HCEC 1CT (cell line): ENCODE measurements around the gene PROM2.

Experiments
- DNase-seq: peaks from one replicate; pipeline ENCODE4 v3.0.0-alpha.2; 2017

PROM2 gene

GRCh38 chr2:95287336-95287735, 13.1 kb downstream of the PROM2 start:
- DNase-seq, result no peak

GRCh38 chr2:95287806-95288205, 13.6 kb downstream of the PROM2 start:
- DNase-seq, result no peak

- DNase-seq, result no peak
These were observed 15.0 kb downstream of the PROM2 start for GRCh38 chr2:95289253-95289652.

- DNase-seq, result no peak
These were observed 17.0 kb downstream of the PROM2 start for GRCh38 chr2:95291222-95291621.

GRCh38 chr2:95292623-95293260, 18.5 kb downstream of the PROM2 start:
- no peak for DNase-seq

GRCh38 chr2:95294579-95295250, 20.5 kb downstream of the PROM2 start:
- no peak for DNase-seq

GRCh38 chr2:95295376-95295775, 21.1 kb downstream of the PROM2 start:
- DNase-seq, result no peak

GRCh38 chr2:95296011-95296410, 21.8 kb downstream of the PROM2 start:
- no peak for DNase-seq

- no peak for DNase-seq
These were observed 22.7 kb downstream of the PROM2 start, which contains the start of gene KCNIP3 for GRCh38 chr2:95296880-95297487. Gene KCNIP3, plus strand, starts transcription at chr2:95297347. Its CDS starts 92 bp downstream, at chr2:95297439.

- no peak for DNase-seq
These were observed 23.6 kb downstream of the PROM2 start for GRCh38 chr2:95297639-95298395.

- DNase-seq, result no peak
These were observed 24.4 kb downstream of the PROM2 start for GRCh38 chr2:95298486-95299111.

GRCh38 chr2:95299961-95300360, 25.7 kb downstream of the PROM2 start:
- no peak for DNase-seq

- DNase-seq, result no peak
These were observed 26.2 kb downstream of the PROM2 start for GRCh38 chr2:95300450-95300849.

GRCh38 chr2:95301186-95301585, 26.9 kb downstream of the PROM2 start:
- DNase-seq, result no peak

GRCh38 chr2:95301876-95302641, 27.8 kb downstream of the PROM2 start:
- no peak for DNase-seq

GRCh38 chr2:95303191-95303919, 29.1 kb downstream of the PROM2 start:
- DNase-seq, result no peak

GRCh38 chr2:95305380-95306061, 31.3 kb downstream of the PROM2 start:
- no peak for DNase-seq

- DNase-seq, result no peak
These were observed 32.2 kb downstream of the PROM2 start for GRCh38 chr2:95306336-95306895.

- DNase-seq, result no peak
These were observed 32.8 kb downstream of the PROM2 start for GRCh38 chr2:95307036-95307435.

- DNase-seq, result no peak
These were observed 33.6 kb downstream of the PROM2 start for GRCh38 chr2:95307878-95308277.
